PC-9 (cell line): ENCODE measurements around the gene BCL11B. TPM values are rescaled to one million over a fixed set of nuclear protein-coding genes. Genes with fewer than 3 reads are reported as not detected.

Experiments used
- BruUV-seq: library from RNA; stranded (reverse); fragments of 400-500 nt; replicated peaks from 2 replicates; lab custom pipeline; 2021; lab: Mats Ljungman, UMichigan
- CTCF ChIA-PET: fragments of 300-600 bp; sonication (Branson Sonifier 250); formaldehyde crosslinking; loops from one replicate; lab custom pipeline; 2022; ENCODE audit warnings: antibody characterized with exemption; lab: Charles Lee
- POLR2A ChIA-PET: fragments of 300-600 bp; sonication (Branson Sonifier 250); formaldehyde crosslinking; loops from one replicate; lab custom pipeline; 2022; ENCODE audit warnings: antibody characterized with exemption; ENCODE audit not compliant: unreplicated experiment; lab: Charles Lee
- DNase-seq, 2 experiments: peaks; one replicate each; pipeline versions ENCODE4 v3.0.0 to v3.0.0-alpha.2; 2015 to 2022; ENCODE audit warnings: mixed read lengths in 1 of 2
- H2AFZ ChIP-seq: fragments of 200-600 bp; sonication (generic); 2 replicates; pipeline ENCODE4 v1.8.1; 2017; ENCODE audit warnings: antibody characterized with exemption
- H3F3A ChIP-seq: fragments of 200-600 bp; sonication (generic); 2 replicates; pipeline ENCODE4 v1.8.1; 2017; ENCODE audit warnings: antibody characterized with exemption, mild to moderate bottlenecking, low read depth; ENCODE audit not compliant: insufficient read depth
- H3K27ac ChIP-seq: fragments of 200-600 bp; sonication (generic); 2 replicates; pipeline ENCODE4 v1.6.1; 2016; ENCODE audit warnings: mixed run types
- H3K27me3 ChIP-seq: fragments of 200-600 bp; sonication (generic); 2 replicates; pipeline ENCODE4 v1.6.1; 2016; ENCODE audit warnings: low read depth, mixed run types; ENCODE audit not compliant: insufficient read depth
- H3K36me3 ChIP-seq: fragments of 200-600 bp; sonication (generic); 2 replicates; pipeline ENCODE4 v1.6.1; 2016; ENCODE audit warnings: low read depth, mixed run types
- H3K4me1 ChIP-seq: fragments of 200-600 bp; sonication (generic); replicated peaks from 2 replicates; pipeline ENCODE4 v1.6.1; 2016; ENCODE audit warnings: mixed run types; ENCODE audit not compliant: insufficient read depth
- H3K4me2 ChIP-seq: fragments of 200-600 bp; sonication (generic); 2 replicates; pipeline ENCODE4 v1.6.1; 2017; ENCODE audit warnings: mixed run types
- H3K4me3 ChIP-seq: fragments of 200-600 bp; sonication (generic); 2 replicates; pipeline ENCODE4 v1.6.1; 2016; ENCODE audit warnings: mixed run types
- H3K79me2 ChIP-seq: fragments of 200-600 bp; sonication (generic); 2 replicates; pipeline ENCODE4 v1.6.1; 2017; ENCODE audit warnings: low read depth, mixed run types
- H3K9me2 ChIP-seq: fragments of 200-600 bp; sonication (generic); 2 replicates; pipeline ENCODE4 v1.8.1; 2017; ENCODE audit warnings: mild to moderate bottlenecking; ENCODE audit not compliant: insufficient read depth
- H3K9me3 ChIP-seq: fragments of 200-600 bp; sonication (generic); 2 replicates; pipeline ENCODE4 v1.8.1; 2016; ENCODE audit warnings: low read depth; ENCODE audit not compliant: insufficient read depth
- H4K20me1 ChIP-seq: fragments of 200-600 bp; sonication (generic); 2 replicates; pipeline ENCODE4 v1.8.1; 2017; ENCODE audit not compliant: insufficient read depth
- CTCF ChIP-seq: fragments of 200-600 bp; sonication (generic); conservative IDR thresholded peaks from 2 replicates; pipeline ENCODE4 v1.6.1; 2017; ENCODE audit warnings: mixed run types, antibody characterized with exemption, mild to moderate bottlenecking, moderate library complexity
- EZH2 ChIP-seq: fragments of 200-600 bp; sonication (generic); IDR thresholded peaks from 2 replicates; pipeline ENCODE4 v1.8.0; 2017; ENCODE audit warnings: antibody characterized with exemption, low read depth
- intact Hi-C: fragments of 100-400 bp; cut with micrococcal nuclease; formaldehyde crosslinking; loops from one replicate; pipeline ENCODE4 v1.10.0; 2022; ENCODE audit not compliant: unreplicated experiment
- total RNA-seq: library from RNA; stranded (reverse); gene quantifications from 2 replicates; pipeline ENCODE4 v1.2.3, GENCODE V29; 2021

Gene BCL11B
- total RNA-seq, 1 experiment from 2014 or later = not detected

- no peak for TF ChIP-seq CTCF
- TF ChIP-seq EZH2 = no peak
- Histone ChIP-seq H3K27ac (no peak overlapping the region), H3K9me2 (no peaks in the 10 kb centered on the region), H4K20me1 (no peaks in the 10 kb centered on the region), H3K4me3 (no peak overlapping the region), H3K9me3 (no peaks in the 10 kb centered on the region), H3K4me1 (no peaks in the 10 kb centered on the region), H3K36me3 (no peaks in the 10 kb centered on the region), H2AFZ (no peak overlapping the region), H3K4me2 (no peak overlapping the region), H3K79me2 (no peaks in the 10 kb centered on the region), H3K27me3 (peaks cover 54% of the 10 kb centered on the region), H3F3A (no peaks in the 10 kb centered on the region)
- no peak for DNase-seq
- no TSS peak for BruUV-seq
- ChIA-PET CTCF (no interaction called here), POLR2A (no interaction called here)
- intact Hi-C loops = no loop called here
Observed at GRCh38 chr14:99276482-99276881, 4.5 kb upstream of the BCL11B start.

- intact Hi-C loops = no loop called here
- TF ChIP-seq CTCF (no peak), EZH2 (no peak)
- no peaks in the 10 kb centered on the region for H3K36me3 ChIP-seq
- no peak overlapping the region for H3K4me3 ChIP-seq
- no peak overlapping the region for H3K27ac ChIP-seq
- no TSS peak for BruUV-seq
- no peaks in the 10 kb centered on the region for H4K20me1 ChIP-seq
- H3F3A ChIP-seq = no peaks in the 10 kb centered on the region
- peaks cover 41% of the 10 kb centered on the region for H3K27me3 ChIP-seq
- no peaks in the 10 kb centered on the region for H3K9me2 ChIP-seq
- POLR2A ChIA-PET = no interaction called here
- H2AFZ ChIP-seq = no peak overlapping the region
- CTCF ChIA-PET = no interaction called here
- H3K4me1 ChIP-seq = no peaks in the 10 kb centered on the region
- no peaks in the 10 kb centered on the region for H3K79me2 ChIP-seq
- DNase-seq = no peak
- H3K4me2 ChIP-seq = no peak overlapping the region
- H3K9me3 ChIP-seq = no peaks in the 10 kb centered on the region
Observed at GRCh38 chr14:99275222-99275584, 3.2 kb upstream of the BCL11B start.

DNA sequence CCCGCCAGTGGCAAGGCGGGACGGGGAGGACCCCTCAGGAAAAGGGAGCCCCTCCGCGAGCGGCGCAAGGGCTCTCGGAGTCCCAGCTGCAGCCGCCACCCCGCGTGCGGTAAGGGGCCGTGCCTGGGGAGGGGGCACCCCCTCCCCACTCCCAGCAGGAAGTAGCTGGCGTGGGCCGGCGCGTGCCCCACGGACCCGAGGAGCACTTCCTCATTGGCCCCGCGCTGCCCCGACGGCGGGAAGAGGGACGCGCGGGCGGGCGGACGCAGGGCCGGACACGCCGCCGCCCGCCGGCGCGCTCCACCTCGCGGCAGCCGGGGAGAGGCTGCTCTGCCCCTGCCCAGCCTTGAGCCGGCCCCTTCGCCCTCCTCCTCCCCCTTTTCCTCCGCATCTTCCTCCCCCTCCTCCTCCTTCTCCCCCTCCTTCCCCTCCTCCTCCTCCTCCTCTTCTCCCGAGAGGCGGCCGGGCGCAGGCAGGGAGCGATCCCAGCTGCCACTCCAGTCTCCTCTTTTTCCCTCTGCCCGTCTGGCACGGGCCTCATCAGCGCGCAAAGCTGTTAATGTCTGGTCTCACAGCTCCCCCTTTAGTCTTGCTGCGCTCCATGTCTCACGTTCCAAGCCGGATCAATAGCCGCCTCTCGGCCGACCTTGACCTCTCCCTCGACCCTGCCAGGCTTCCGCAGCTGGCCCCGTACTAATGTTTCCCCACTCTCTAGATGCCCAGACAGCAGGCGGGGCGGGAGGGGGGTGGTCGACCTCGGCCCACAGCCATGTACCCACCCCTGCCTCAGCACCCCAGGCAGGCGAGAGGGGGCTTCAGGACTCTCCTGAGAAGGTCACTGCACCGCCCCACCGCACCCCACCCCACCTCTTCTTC, 2.6 kb upstream of the BCL11B start:
- Histone ChIP-seq H3K4me2 (no peak overlapping the region), H3K27me3 (peaks cover 35% of the 10 kb centered on the region), H3F3A (no peaks in the 10 kb centered on the region), H3K4me1 (no peaks in the 10 kb centered on the region), H3K36me3 (no peaks in the 10 kb centered on the region), H3K4me3 (no peak overlapping the region), H4K20me1 (no peaks in the 10 kb centered on the region), H3K9me2 (no peaks in the 10 kb centered on the region), H3K27ac (no peak overlapping the region), H2AFZ (no peak overlapping the region), H3K9me3 (no peaks in the 10 kb centered on the region), H3K79me2 (no peaks in the 10 kb centered on the region)
- no peak for TF ChIP-seq CTCF
- CTCF ChIA-PET = no interaction called here
- DNase-seq = no peak
- intact Hi-C loops = no loop called here
- no TSS peak for BruUV-seq
- POLR2A ChIA-PET = no interaction called here
